ENCODE data around the gene CEMIP. TPM values are rescaled to one million over a fixed set of nuclear protein-coding genes. Genes with fewer than 3 reads are reported as not detected.

The CEMIP gene
- polyA plus RNA-seq, 1 donor (not counting 4 experiments of a cell fraction or from before 2014, with no cell fraction given), result 2.3 TPM

- dilution Hi-C loops (cut with MboI; ENCODE audit: extremely low pct_ligation_motif_present, low sequenced_read_pairs), result no loop called here
- DNase-seq (ENCODE audit: low read depth, low spot score) (no peak), FAIRE-seq (no peak)
Observed at GRCh38 chr15:80885016-80885579, 105.9 kb downstream of the CEMIP start.

DNA sequence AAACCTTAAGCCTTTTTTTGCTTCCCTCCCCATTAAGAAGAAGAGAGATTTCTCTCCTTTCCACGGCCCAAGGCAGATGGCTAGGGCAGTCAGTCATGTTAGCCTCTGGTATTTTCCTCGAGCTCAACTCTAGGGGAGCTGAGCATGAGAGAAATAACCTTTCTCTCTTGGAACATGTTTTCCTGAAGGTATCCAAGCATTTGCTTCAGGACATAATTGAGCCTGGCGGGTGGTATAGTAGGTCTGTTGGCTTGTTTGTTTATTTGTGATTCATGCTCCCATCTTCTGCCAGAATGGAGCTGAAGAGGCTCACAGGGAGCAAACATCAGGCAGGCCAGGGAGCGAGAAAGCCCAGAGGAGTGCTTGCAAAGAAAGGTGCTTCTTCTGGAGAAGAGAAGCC lies 108.0 kb downstream of the CEMIP start:
- no peak for DNase-seq (ENCODE audit: low read depth, low spot score)
- H3K4me2 ChIP-seq (ENCODE audit: control insufficient read depth, extremely low read depth, insufficient read depth, low read depth, low read length), result no peak overlapping the region
- dilution Hi-C loops (cut with MboI; ENCODE audit: extremely low pct_ligation_motif_present, low sequenced_read_pairs), result no loop called here

More at GRCh38 chr15:80885016-80885579, 105.9 kb downstream of the CEMIP start:
- Histone ChIP-seq H3K4me2 (ENCODE audit: control insufficient read depth, extremely low read depth, insufficient read depth, low read depth, low read length) (no peak overlapping the region), H3K9me1 (ENCODE audit: control insufficient read depth, extremely low read depth, insufficient read depth, low read length) (no peaks in the 10 kb centered on the region), H3K4me3 (ENCODE audit: control insufficient read depth in 2 of 3, extremely low read depth in 1 of 3, insufficient read depth in 2 of 3, low read depth in 1 of 3, low read length in 3 of 3) (no peak overlapping the region), H3K36me3 (ENCODE audit: control insufficient read depth in 2 of 2, extremely low read depth in 1 of 2, insufficient read depth in 2 of 2, low read length in 2 of 2) (no peaks in the 10 kb centered on the region), H3K4me1 (ENCODE audit: control insufficient read depth, extremely low read depth, insufficient read depth, low read length) (no peaks in the 10 kb centered on the region), H3K27me3 (ENCODE audit: control insufficient read depth, extremely low read depth, insufficient read depth, low read length) (no peaks in the 10 kb centered on the region), H3K9me3 (ENCODE audit: control insufficient read depth, low read depth, low read length) (no peaks in the 10 kb centered on the region), H3K27ac (ENCODE audit: control insufficient read depth, insufficient read depth, low read length) (no peak overlapping the region), H4K20me1 (ENCODE audit: control insufficient read depth, extremely low read depth, insufficient read depth, low read length) (no peaks in the 10 kb centered on the region), H3K79me2 (ENCODE audit: control insufficient read depth, insufficient read depth, low read length) (no peaks in the 10 kb centered on the region), H2AFZ (ENCODE audit: control insufficient read depth, low read length) (no peak overlapping the region), H3K9ac (ENCODE audit: control insufficient read depth, extremely low read depth, insufficient read depth, low read length) (no peak overlapping the region)
- TF ChIP-seq, protein P1, sequence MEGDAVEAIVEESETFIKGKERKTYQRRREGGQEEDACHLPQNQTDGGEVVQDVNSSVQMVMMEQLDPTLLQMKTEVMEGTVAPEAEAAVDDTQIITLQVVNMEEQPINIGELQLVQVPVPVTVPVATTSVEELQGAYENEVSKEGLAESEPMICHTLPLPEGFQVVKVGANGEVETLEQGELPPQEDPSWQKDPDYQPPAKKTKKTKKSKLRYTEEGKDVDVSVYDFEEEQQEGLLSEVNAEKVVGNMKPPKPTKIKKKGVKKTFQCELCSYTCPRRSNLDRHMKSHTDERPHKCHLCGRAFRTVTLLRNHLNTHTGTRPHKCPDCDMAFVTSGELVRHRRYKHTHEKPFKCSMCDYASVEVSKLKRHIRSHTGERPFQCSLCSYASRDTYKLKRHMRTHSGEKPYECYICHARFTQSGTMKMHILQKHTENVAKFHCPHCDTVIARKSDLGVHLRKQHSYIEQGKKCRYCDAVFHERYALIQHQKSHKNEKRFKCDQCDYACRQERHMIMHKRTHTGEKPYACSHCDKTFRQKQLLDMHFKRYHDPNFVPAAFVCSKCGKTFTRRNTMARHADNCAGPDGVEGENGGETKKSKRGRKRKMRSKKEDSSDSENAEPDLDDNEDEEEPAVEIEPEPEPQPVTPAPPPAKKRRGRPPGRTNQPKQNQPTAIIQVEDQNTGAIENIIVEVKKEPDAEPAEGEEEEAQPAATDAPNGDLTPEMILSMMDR (optimal IDR thresholded peaks at IDR 0.05 in 1 of 3, IDR thresholded peaks at IDR 0.05 in 1 of 3, conservative IDR thresholded peaks at IDR 0.05 in 1 of 3; ENCODE audit: extremely low read depth in 1 of 3, insufficient read depth in 2 of 3, low read length in 3 of 3), result no peak
- no peak for TF ChIP-seq EZH2 (IDR thresholded peaks at IDR 0.05; ENCODE audit: low read length)

More for the DNA sequence above, 108.0 kb downstream of the CEMIP start:
- Histone ChIP-seq H3K9me3 (ENCODE audit: control insufficient read depth, low read depth, low read length) (no peaks in the 10 kb centered on the region), H2AFZ (ENCODE audit: control insufficient read depth, low read length) (no peak overlapping the region), H3K36me3 (ENCODE audit: control insufficient read depth in 2 of 2, extremely low read depth in 1 of 2, insufficient read depth in 2 of 2, low read length in 2 of 2) (peaks cover 0 to 2% of the 10 kb centered on the region in 2 experiments), H3K9me1 (ENCODE audit: control insufficient read depth, extremely low read depth, insufficient read depth, low read length) (no peaks in the 10 kb centered on the region), H3K9ac (ENCODE audit: control insufficient read depth, extremely low read depth, insufficient read depth, low read length) (no peak overlapping the region), H4K20me1 (ENCODE audit: control insufficient read depth, extremely low read depth, insufficient read depth, low read length) (no peaks in the 10 kb centered on the region), H3K4me3 (ENCODE audit: control insufficient read depth in 2 of 3, extremely low read depth in 1 of 3, insufficient read depth in 2 of 3, low read depth in 1 of 3, low read length in 3 of 3) (no peak overlapping the region), H3K4me1 (ENCODE audit: control insufficient read depth, extremely low read depth, insufficient read depth, low read length) (no peaks in the 10 kb centered on the region), H3K27me3 (ENCODE audit: control insufficient read depth, extremely low read depth, insufficient read depth, low read length) (no peaks in the 10 kb centered on the region), H3K27ac (ENCODE audit: control insufficient read depth, insufficient read depth, low read length) (no peak overlapping the region), H3K79me2 (ENCODE audit: control insufficient read depth, insufficient read depth, low read length) (no peaks in the 10 kb centered on the region)
- FAIRE-seq, result no peak
- no peak for TF ChIP-seq EZH2 (IDR thresholded peaks at IDR 0.05; ENCODE audit: low read length)
- TF ChIP-seq, protein P1 (optimal IDR thresholded peaks at IDR 0.05 in 1 of 3, IDR thresholded peaks at IDR 0.05 in 1 of 3, conservative IDR thresholded peaks at IDR 0.05 in 1 of 3; ENCODE audit: extremely low read depth in 1 of 3, insufficient read depth in 2 of 3, low read length in 3 of 3), result no peak

Measured in keratinocyte (primary cell).